ENCODE measurements around the gene TLN1. TPM values are rescaled to one million over a fixed set of nuclear protein-coding genes. Genes with fewer than 3 reads are reported as not detected.
A peak's percentile ranks its signal among the peaks of the same experiment; 100 is the strongest.

TLN1 gene
- total and polyA plus RNA-seq, 2 of the 4 experiments (the other 2 are of a cell fraction), result 228 to 346 TPM

DNA sequence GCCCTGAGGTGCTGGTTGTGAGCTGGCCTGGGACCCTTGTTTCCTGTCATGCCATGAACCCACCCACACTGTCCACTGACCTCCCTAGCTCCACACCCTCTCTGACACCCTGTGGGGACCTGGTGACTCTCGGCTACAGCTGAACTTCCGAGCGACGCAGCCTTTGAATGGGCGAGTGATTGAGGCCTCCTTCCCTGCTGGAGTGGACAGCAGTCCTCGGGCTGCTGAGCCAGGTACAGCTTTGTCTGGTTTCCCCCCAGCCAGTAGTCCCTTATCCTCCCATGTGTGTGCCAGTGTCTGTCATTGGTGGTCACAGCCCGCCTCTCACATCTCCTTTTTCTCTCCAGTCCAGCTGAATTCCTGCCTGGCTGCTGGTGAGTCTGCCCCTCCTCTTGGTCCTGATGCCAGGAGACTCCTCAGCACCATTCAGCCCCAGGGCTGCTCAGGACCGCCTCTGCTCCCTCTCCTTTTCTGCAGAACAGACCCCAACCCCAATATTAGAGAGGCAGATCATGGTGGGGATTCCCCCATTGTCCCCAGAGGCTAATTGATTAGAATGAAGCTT, 52.1 kb downstream of the TLN1 start:
- intact Hi-C loops (cut with micrococcal nuclease) (loop anchor here (1.0 to 10.0 kb wide), 3 partner anchors 11 to 75 kb away; partner anchors contain the start of genes ARHGEF39 and TESK1), dilution Hi-C loops (cut with HindIII; ENCODE audit: low sequenced_read_pairs, unreplicated experiment) (no loop called here), in situ Hi-C loops (cut with MboI; ENCODE audit: low sequenced_read_pairs) (no loop called here)
- peak overlapping the region; percentile 12; the same call in 1 of the 2 replicates for H3K14ac ChIP-seq (replicated peaks; ENCODE audit: low read depth, low read length)
- H3K9me3 ChIP-seq (ENCODE audit: control insufficient read depth, insufficient read depth, low read length), result no peaks in the 10 kb centered on the region
- H2AFZ ChIP-seq (replicated peaks; ENCODE audit: low read length, poor library complexity), result no peak overlapping the region
- no peak overlapping the region for H3K9ac ChIP-seq (ENCODE audit: low read depth, low read length)
- WGBS, 2 experiments (ENCODE audit: extremely low coverage in 2 of 2, insufficient read length in 1 of 2), result 93% methylated on average over 2 of the region's 8 CpGs; no CpG with 5 or more reads in 1 of the 2 experiments
- H3K56ac ChIP-seq (ENCODE audit: extremely low read depth, insufficient read depth, low read length), result no peak overlapping the region
- H3K27ac ChIP-seq (ENCODE audit: insufficient read depth, low read length), result no peak overlapping the region
- peak overlapping the region; percentile 60 for H2AK9ac ChIP-seq (replicated peaks; ENCODE audit: low read depth, low read length, poor library complexity)
- no peak overlapping the region for H3K18ac ChIP-seq (ENCODE audit: low read depth, low read length)
- peaks cover 50% of the 10 kb centered on the region for H4K20me1 ChIP-seq (ENCODE audit: insufficient read depth, low read length)
- peak overlapping the region; percentile 43; the same call in 1 of the 3 replicates for H2BK15ac ChIP-seq (ENCODE audit: low read depth, low read length)
- H2BK120ac ChIP-seq (ENCODE audit: low read depth, low read length), result 0 out of 2 replicates have a peak overlapping the region, but pooled peaks have one; percentile 20
- H3K36me3 ChIP-seq (ENCODE audit: control insufficient read depth, insufficient read depth, low read length), result peaks cover 35% of the 10 kb centered on the region
- H3K4me1 ChIP-seq (ENCODE audit: control insufficient read depth, insufficient read depth, low read length), result peaks cover 43% of the 10 kb centered on the region
- BruUV-seq (replicated peaks), result no TSS peak
- peak; percentile 9 for ATAC-seq (ENCODE audit: low read depth)
- peak overlapping the region; percentile 57; the same call in 1 of the 2 replicates for H2BK20ac ChIP-seq (ENCODE audit: low read depth, low read length)
- H4K91ac ChIP-seq (ENCODE audit: insufficient read depth, low read depth, low read length), result peak overlapping the region; percentile 18; the same call in 1 of the 2 replicates
- H3K27me3 ChIP-seq (ENCODE audit: control insufficient read depth, insufficient read depth, low read length), result no peaks in the 10 kb centered on the region
- no peak overlapping the region; the same call in 1 of the 2 replicates for H4K5ac ChIP-seq (ENCODE audit: low read depth, low read length)
- H4K8ac ChIP-seq (ENCODE audit: low read depth in 2 of 2, low read length in 2 of 2), result no peak overlapping the region
- H3K4ac ChIP-seq (ENCODE audit: low read depth, low read length), result peak overlapping the region; percentile 30
- H2AK5ac ChIP-seq (ENCODE audit: low read depth, low read length), result peak overlapping the region; percentile 36; the same call in 1 of the 2 replicates
- TF ChIP-seq, protein P1, sequence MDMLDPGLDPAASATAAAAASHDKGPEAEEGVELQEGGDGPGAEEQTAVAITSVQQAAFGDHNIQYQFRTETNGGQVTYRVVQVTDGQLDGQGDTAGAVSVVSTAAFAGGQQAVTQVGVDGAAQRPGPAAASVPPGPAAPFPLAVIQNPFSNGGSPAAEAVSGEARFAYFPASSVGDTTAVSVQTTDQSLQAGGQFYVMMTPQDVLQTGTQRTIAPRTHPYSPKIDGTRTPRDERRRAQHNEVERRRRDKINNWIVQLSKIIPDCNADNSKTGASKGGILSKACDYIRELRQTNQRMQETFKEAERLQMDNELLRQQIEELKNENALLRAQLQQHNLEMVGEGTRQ (IDR thresholded peaks at IDR 0.05; ENCODE audit: low read depth, low read length), result no peak
- TF ChIP-seq MAFK (IDR thresholded peaks at IDR 0.05; ENCODE audit: low read depth, low read length) (no peak), CHD1 (IDR thresholded peaks at IDR 0.05; ENCODE audit: low read depth, low read length) (no peak)
- H2BK5ac ChIP-seq (ENCODE audit: low read depth, low read length, poor library complexity, severe bottlenecking), result peak overlapping the region; percentile 49
- H3K23ac ChIP-seq (ENCODE audit: low read depth, low read length), result no peak overlapping the region
- H3K4me2 ChIP-seq (ENCODE audit: low read depth, low read length), result no peak overlapping the region
- peaks cover 13 to 48% of the 10 kb centered on the region in 2 experiments for H3K79me1 ChIP-seq (ENCODE audit: low read depth in 1 of 2, low read length in 2 of 2)
- peaks cover 47% of the 10 kb centered on the region for H3K9me1 ChIP-seq (ENCODE audit: insufficient read depth, low read length)
- no peak overlapping the region for H3K4me3 ChIP-seq (ENCODE audit: insufficient read depth, low read depth, low read length)
- ChIA-PET POLR2A (ENCODE audit: unreplicated experiment) (interaction anchor here (1.0 to 2.7 kb wide), 4 partner anchors 10 to 49 kb away, joined by 4 to 25 read pairs (median 10); partner anchors contain the start of gene TPM2), CTCF (interaction anchor here (1.6 kb wide), 1 partner anchor 19 kb away, joined by 8 read pairs; no protein-coding TSS in a partner anchor)
- no peak for DNase-seq
